H1 (cell line): ENCODE measurements around the gene OR52K1. TPM values are rescaled to one million over a fixed set of nuclear protein-coding genes. Genes with fewer than 3 reads are reported as not detected.

Experiments used
- CTCF ChIA-PET: fragments of 300-600 bp; sonication (Branson Sonifier 250); formaldehyde crosslinking; loops from one replicate; lab custom pipeline; 2021; ENCODE audit not compliant: partially characterized antibody; lab: Charles Lee
- POLR2A ChIA-PET: fragments of 300-600 bp; sonication (Branson Sonifier 250); formaldehyde crosslinking; loops from one replicate; lab custom pipeline; 2021; ENCODE audit warnings: inconsistent platforms; ENCODE audit not compliant: partially characterized antibody; lab: Charles Lee
- DNase-seq, 2 experiments: peaks; one replicate each; pipeline versions ENCODE4 v3.0.0 to v3.0.0-alpha.2; 2010 to 2022; ENCODE audit warnings: low spot score in 2 of 2, low read depth in 1 of 2, mixed read lengths in 1 of 2
- FAIRE-seq: peaks from 2 replicates; lab custom pipeline; 2011; peaks lifted over from hg19 to GRCh38; lab: Jason Lieb, UNC
- H2AFZ ChIP-seq: 2 replicates; pipeline ENCODE4 v1.8.1; 2012; ENCODE audit warnings: low read length, inconsistent platforms
- H2AK5ac ChIP-seq: 2 replicates; pipeline ENCODE4 v1.6.1; 2013; ENCODE audit warnings: low read depth, low read length
- H2BK120ac ChIP-seq: replicated peaks from 2 replicates; pipeline ENCODE3; 2013; ENCODE audit warnings: low read depth, low read length, inconsistent platforms
- H2BK12ac ChIP-seq: 2 replicates; pipeline ENCODE4 v1.6.1; 2013; ENCODE audit warnings: low read depth, low read length
- H2BK15ac ChIP-seq: 2 replicates; pipeline ENCODE4 v1.6.1; 2013; ENCODE audit warnings: low read length
- H2BK20ac ChIP-seq: 2 replicates; pipeline ENCODE4 v1.6.1; 2013; ENCODE audit warnings: low read length
- H2BK5ac ChIP-seq: 2 replicates; pipeline ENCODE4 v1.6.1; 2013; ENCODE audit warnings: low read depth, low read length
- H3K14ac ChIP-seq: 2 replicates; pipeline ENCODE4 v1.6.1; 2013; ENCODE audit warnings: inconsistent platforms; ENCODE audit not compliant: insufficient read length
- H3K18ac ChIP-seq: 2 replicates; pipeline ENCODE4 v1.6.1; 2013; ENCODE audit warnings: low read length; ENCODE audit errors: extremely low read depth
- H3K23ac ChIP-seq: 2 replicates; pipeline ENCODE4 v1.6.1; 2013; ENCODE audit warnings: inconsistent platforms; ENCODE audit not compliant: insufficient read length
- H3K23me2 ChIP-seq: 2 replicates; pipeline ENCODE4 v1.6.1; 2013; ENCODE audit warnings: low read depth, low read length
- H3K27ac ChIP-seq: 2 replicates; pipeline ENCODE4 v1.6.1; 2011; ENCODE audit warnings: low read depth, low read length, inconsistent platforms
- H3K27me3 ChIP-seq, 4 experiments: replicated peaks in 1 of 4; 1 replicate in 1 of 4; 2 replicates in 3 of 4; pipeline versions ENCODE4 v1.6.1 to v1.8.1; 2011 to 2013; ENCODE audit warnings: low read length in 3 of 4, mild to moderate bottlenecking in 3 of 4, inconsistent platforms in 2 of 4, mixed read lengths in 2 of 4, moderate library complexity in 1 of 4; ENCODE audit not compliant: control insufficient read depth in 3 of 4, insufficient read depth in 3 of 4; ENCODE audit errors: extremely low read depth in 1 of 4
- H3K36me3 ChIP-seq, 4 experiments: 2 replicates each; pipeline versions ENCODE4 v1.6.1 to v1.8.1; 2011 to 2013; ENCODE audit warnings: mild to moderate bottlenecking in 4 of 4, low read length in 3 of 4, moderate library complexity in 2 of 4, control low read depth in 1 of 4, inconsistent platforms in 1 of 4; ENCODE audit not compliant: insufficient read depth in 4 of 4, control insufficient read depth in 2 of 4
- H3K4ac ChIP-seq: replicated peaks from 2 replicates; pipeline ENCODE3; 2013; ENCODE audit warnings: low read length, low read depth, mixed read lengths, inconsistent platforms; ENCODE audit not compliant: insufficient read length
- H3K4me1 ChIP-seq, 4 experiments: replicated peaks in 1 of 4; 1 replicate in 1 of 4; 2 replicates in 3 of 4; pipeline versions ENCODE4 v1.6.1 to v1.8.1; 2011 to 2013; ENCODE audit warnings: low read length in 3 of 4, inconsistent platforms in 2 of 4, mixed read lengths in 1 of 4; ENCODE audit not compliant: insufficient read depth in 4 of 4, control insufficient read depth in 3 of 4
- H3K4me2 ChIP-seq, 2 experiments: 2 replicates each; pipeline versions ENCODE4 v1.6.1 to v1.8.1; 2011 to 2013; ENCODE audit warnings: low read depth in 2 of 2, low read length in 2 of 2, control low read depth in 1 of 2, inconsistent platforms in 1 of 2, mild to moderate bottlenecking in 1 of 2; ENCODE audit not compliant: insufficient read depth in 1 of 2
- H3K4me3 ChIP-seq, 4 experiments: fragments of 200-600, 300-600 bp in 1 of 4; sonication (generic), shearing (Covaris generic), sonication (Bioruptor Twin) in 1 of 4; 2 replicates each; pipeline versions ENCODE4 v1.5.1 to v1.8.1; 2011 to 2016; ENCODE audit warnings: low read length in 4 of 4, low read depth in 3 of 4, control low read depth in 2 of 4, inconsistent platforms in 2 of 4, mild to moderate bottlenecking in 2 of 4, mixed read lengths in 1 of 4, moderate library complexity in 1 of 4; ENCODE audit not compliant: insufficient read depth in 2 of 4; ENCODE audit errors: extremely low read depth in 1 of 4
- H3K56ac ChIP-seq: replicated peaks from 2 replicates; pipeline ENCODE3; 2013; ENCODE audit warnings: low read depth, mild to moderate bottlenecking, mixed read lengths, low read length, inconsistent platforms; ENCODE audit not compliant: insufficient read length
- H3K79me1 ChIP-seq: 2 replicates; pipeline ENCODE4 v1.6.1; 2013; ENCODE audit warnings: low read depth, low read length, control low read depth
- H3K79me2 ChIP-seq, 2 experiments: 2 replicates each; pipeline versions ENCODE4 v1.6.1 to v1.8.1; 2012 to 2013; ENCODE audit warnings: low read length in 2 of 2, mild to moderate bottlenecking in 2 of 2, inconsistent platforms in 1 of 2; ENCODE audit not compliant: insufficient read depth in 2 of 2, control insufficient read depth in 1 of 2
- H3K9ac ChIP-seq, 4 experiments: replicated peaks in 1 of 4; 1 replicate in 1 of 4; 2 replicates in 3 of 4; pipeline versions ENCODE4 v1.6.1 to v1.8.1; 2011 to 2013; ENCODE audit warnings: low read depth in 3 of 4, low read length in 3 of 4, control low read depth in 2 of 4, mild to moderate bottlenecking in 2 of 4, moderate library complexity in 2 of 4, inconsistent platforms in 1 of 4; ENCODE audit errors: extremely low read depth in 1 of 4
- H3K9me3 ChIP-seq, 2 experiments: 2 replicates each; pipeline versions ENCODE4 v1.6.1 to v1.8.1; 2012 to 2013; ENCODE audit warnings: mild to moderate bottlenecking in 2 of 2, moderate library complexity in 2 of 2, control low read depth in 1 of 2, inconsistent platforms in 1 of 2, low read depth in 1 of 2, low read length in 1 of 2, mixed read lengths in 1 of 2; ENCODE audit not compliant: insufficient read depth in 2 of 2
- H4K20me1 ChIP-seq, 2 experiments: replicated peaks in 1 of 2; 2 replicates each; pipeline versions ENCODE3 to v1.8.1; 2011 to 2013; ENCODE audit warnings: inconsistent platforms in 2 of 2, low read length in 2 of 2, mild to moderate bottlenecking in 1 of 2; ENCODE audit not compliant: insufficient read depth in 2 of 2, control insufficient read depth in 1 of 2
- H4K5ac ChIP-seq: 2 replicates; pipeline ENCODE4 v1.6.1; 2013; ENCODE audit warnings: low read length, low read depth, mixed read lengths, inconsistent platforms; ENCODE audit not compliant: insufficient read length
- H4K8ac ChIP-seq: 2 replicates; pipeline ENCODE4 v1.8.0; 2013; ENCODE audit warnings: mild to moderate bottlenecking, moderate library complexity, low read length, inconsistent platforms; ENCODE audit not compliant: insufficient read depth; ENCODE audit errors: extremely low read depth
- H4K91ac ChIP-seq: replicated peaks from 2 replicates; pipeline ENCODE3; 2013; ENCODE audit warnings: low read length, mixed read lengths, inconsistent platforms; ENCODE audit not compliant: insufficient read length
- CEBPB ChIP-seq: IDR thresholded peaks from 2 replicates; pipeline ENCODE4 v1.6.1; 2012; ENCODE audit warnings: low read depth, low read length
- HDAC2 ChIP-seq, 2 experiments: fragments of 300-600 bp in 1 of 2; sonication (generic) in 1 of 2; IDR thresholded peaks; 2 replicates each; pipeline ENCODE4 v1.6.1; 2011 to 2012; ENCODE audit warnings: low read depth in 2 of 2, low read length in 2 of 2, mild to moderate bottlenecking in 2 of 2, moderate library complexity in 2 of 2, borderline replicate concordance in 1 of 2, inconsistent platforms in 1 of 2
- NRF1 ChIP-seq: IDR thresholded peaks from 2 replicates; pipeline ENCODE4 v1.6.1; 2011; ENCODE audit warnings: mild to moderate bottlenecking, low read depth, low read length, improper control_type of control experiment
- POLR2AphosphoS5 ChIP-seq: IDR thresholded peaks from 2 replicates; pipeline ENCODE4 v1.6.1; 2011; ENCODE audit warnings: low read depth, low read length
- SP1 ChIP-seq: IDR thresholded peaks from 2 replicates; pipeline ENCODE4 v1.6.1; 2011; ENCODE audit warnings: low read depth, low read length
- TAF1 ChIP-seq: IDR thresholded peaks from 2 replicates; pipeline ENCODE4 v1.6.1; 2011; ENCODE audit warnings: mild to moderate bottlenecking, low read depth, low read length
- TEAD4 ChIP-seq: IDR thresholded peaks from 2 replicates; pipeline ENCODE4 v1.6.1; 2012; ENCODE audit warnings: low read depth, low read length, inconsistent platforms, mixed read lengths
- WGBS, 2 experiments: shearing (Covaris generic) in 1 of 2; methylation state at CpG; one replicate each; pipeline versions ENCODE4 v1.1.6 to v1.1.7; 2013 to 2015; ENCODE audit warnings: low lambda C conversion rate in 2 of 2, mixed read lengths in 2 of 2, inconsistent platforms in 1 of 2, low coverage in 1 of 2, missing lambda C conversion rate in 1 of 2; ENCODE audit not compliant: insufficient replicate concordance in 2 of 2, insufficient coverage in 1 of 2, insufficient read length in 1 of 2; ENCODE audit errors: extremely low coverage in 1 of 2, missing lambda C conversion rate in 1 of 2; 5-methylcytosine and 5-hydroxymethylcytosine counted together
- polyA plus RNA-seq, 7 experiments: library from polyadenylated mRNA; depleted of rRNA in 3 of 7; stranded (reverse) in 5 of 7; unstranded in 2 of 7; fragments of >200 nt in 5 of 7; fragments of 200-250 nt in 2 of 7; gene quantifications; 1 replicate in 5 of 7; 2 replicates in 1 of 7; 4 replicates in 1 of 7; pipeline versions ENCODE4 v1.2.1 to v1.2.3, GENCODE V29; 2011 to 2013; ENCODE audit warnings: missing spikeins in 2 of 7, mixed read lengths in 2 of 7
- total RNA-seq: library from RNA; stranded (reverse); fragmentation: NEBNext Ultra II Directional; extraction: Animal tissue kit (Norgen Biotek cat#: 25700); gene quantifications from 2 replicates; pipeline ENCODE4 v1.2.1, GENCODE V29; 2021

Gene OR52K1
- total and polyA plus RNA-seq, 2 of the 8 experiments (the other 6 are each of a cell fraction or from before 2014, with no cell fraction given), result not detected

- H3K4ac ChIP-seq, result no peak overlapping the region
- H3K23ac ChIP-seq, result no peak overlapping the region
- TF ChIP-seq TEAD4, result no peak
- TF ChIP-seq HDAC2 (IDR thresholded peaks at IDR 0.05; ENCODE audit: borderline replicate concordance in 1 of 2, low read depth in 2 of 2, low read length in 2 of 2), result no peak
- no peak for TF ChIP-seq TAF1
- TF ChIP-seq POLR2AphosphoS5, result no peak
- no peak for TF ChIP-seq NRF1
- no peak for TF ChIP-seq CEBPB
- TF ChIP-seq SP1, result no peak
- H2BK15ac ChIP-seq, result no peak overlapping the region
- H3K79me2 ChIP-seq, result no peaks in the 10 kb centered on the region
- no peak overlapping the region for H3K27ac ChIP-seq
- no peaks in the 10 kb centered on the region for H3K79me1 ChIP-seq
- H3K18ac ChIP-seq, result no peak overlapping the region
- H3K4me2 ChIP-seq, result no peak overlapping the region
- H2BK12ac ChIP-seq, result no peak overlapping the region
- no peaks in the 10 kb centered on the region for H3K4me1 ChIP-seq
- POLR2A ChIA-PET, result no interaction called here
- no peak overlapping the region for H4K8ac ChIP-seq
- H3K23me2 ChIP-seq, result no peaks in the 10 kb centered on the region; the same call in 1 of the 2 replicates
- no peak overlapping the region for H2BK5ac ChIP-seq
- CTCF ChIA-PET, result interaction anchor here (0.7 to 2.2 kb wide), 2 partner anchors 13 to 86 kb away, joined by 3 to 9 read pairs; partner anchors contain the start of gene TRIM21
- H3K9ac ChIP-seq, result no peak overlapping the region
- H3K36me3 ChIP-seq, result no peaks in the 10 kb centered on the region
- no peak overlapping the region for H2BK120ac ChIP-seq
- no peak overlapping the region for H3K56ac ChIP-seq
- DNase-seq, result no peak
- H2AFZ ChIP-seq, result no peak overlapping the region
- no peak overlapping the region for H3K14ac ChIP-seq
- no peak overlapping the region for H2BK20ac ChIP-seq
- no peak overlapping the region for H2AK5ac ChIP-seq
- no peak overlapping the region for H4K91ac ChIP-seq
- H3K27me3 ChIP-seq, result no peaks in the 10 kb centered on the region
- no peaks in the 10 kb centered on the region for H3K9me3 ChIP-seq
- no peak overlapping the region for H4K5ac ChIP-seq
- 88% methylated on average over 1 of the region's 1 CpG; no CpG with 5 or more reads in 1 of the 2 experiments for WGBS, 2 experiments
- FAIRE-seq, result no peak
- no peak overlapping the region for H3K4me3 ChIP-seq
- no peaks in the 10 kb centered on the region for H4K20me1 ChIP-seq
Measured at GRCh38 chr11:4479644-4480043, 2.8 kb upstream of the OR52K1 start.
